ENCODE results near the gene KIF2B.
"Not testable (repeated sequence)": the region's sequence is repeated elsewhere in the genome, so short reads cannot be mapped to it uniquely, and the experiment has no call there.

KIF2B gene

GRCh38 chr17:53818271-53818670 lies 4.5 kb upstream of the KIF2B start:
- Histone ChIP-seq H3K27me3 (replicated peaks; ENCODE audit: control insufficient read depth, insufficient read depth, low read length) (no peaks in the 10 kb centered on the region), H3K4me3 (replicated peaks; ENCODE audit: low read depth, low read length) (no peak overlapping the region), H3K36me3 (ENCODE audit: control insufficient read depth, insufficient read depth, low read length) (no peaks in the 10 kb centered on the region)
- no peak for TF ChIP-seq CTCF (IDR thresholded peaks at IDR 0.05; ENCODE audit: insufficient read depth, low read length, poor library complexity, severe bottlenecking)
- DNase-seq (ENCODE audit: extremely low read depth, insufficient read length) = no peak

GRCh38 chr17:53818929-53819328 lies 3.8 kb upstream of the KIF2B start:
- Histone ChIP-seq H3K4me3 (replicated peaks; ENCODE audit: low read depth, low read length) (no peak overlapping the region), H3K36me3 (ENCODE audit: control insufficient read depth, insufficient read depth, low read length) (no peaks in the 10 kb centered on the region), H3K27me3 (replicated peaks; ENCODE audit: control insufficient read depth, insufficient read depth, low read length) (no peaks in the 10 kb centered on the region)
- TF ChIP-seq CTCF (IDR thresholded peaks at IDR 0.05; ENCODE audit: insufficient read depth, low read length, poor library complexity, severe bottlenecking) = no peak
- no peak for DNase-seq (ENCODE audit: extremely low read depth, insufficient read length)

GRCh38 chr17:53819956-53820355 lies 2.8 kb upstream of the KIF2B start:
- H3K36me3 ChIP-seq (ENCODE audit: control insufficient read depth, insufficient read depth, low read length) = no peaks in the 10 kb centered on the region
- H3K27me3 ChIP-seq (replicated peaks; ENCODE audit: control insufficient read depth, insufficient read depth, low read length) = no peaks in the 10 kb centered on the region
- DNase-seq (ENCODE audit: extremely low read depth, insufficient read length) = no peak
- no peak for TF ChIP-seq CTCF (IDR thresholded peaks at IDR 0.05; ENCODE audit: insufficient read depth, low read length, poor library complexity, severe bottlenecking)
- H3K4me3 ChIP-seq (replicated peaks; ENCODE audit: low read depth, low read length) = no peak overlapping the region

GRCh38 chr17:53823341-53824050 lies 769 bp downstream of the KIF2B start:
- Histone ChIP-seq H3K27me3 (replicated peaks; ENCODE audit: control insufficient read depth, insufficient read depth, low read length) (no peaks in the 10 kb centered on the region), H3K36me3 (ENCODE audit: control insufficient read depth, insufficient read depth, low read length) (no peaks in the 10 kb centered on the region), H3K4me3 (replicated peaks; ENCODE audit: low read depth, low read length) (no peak overlapping the region)
- TF ChIP-seq CTCF (IDR thresholded peaks at IDR 0.05; ENCODE audit: insufficient read depth, low read length, poor library complexity, severe bottlenecking) = no peak
- DNase-seq (ENCODE audit: extremely low read depth, insufficient read length) = no peak

GRCh38 chr17:53834771-53835170 lies 12.0 kb downstream of the KIF2B start:
- not testable (repeated sequence) for H3K4me3 ChIP-seq (replicated peaks; ENCODE audit: low read depth, low read length); DNase-seq (ENCODE audit: extremely low read depth, insufficient read length); H3K36me3 ChIP-seq (ENCODE audit: control insufficient read depth, insufficient read depth, low read length); H3K27me3 ChIP-seq (replicated peaks; ENCODE audit: control insufficient read depth, insufficient read depth, low read length)

GRCh38 chr17:53837131-53837530 lies 14.4 kb downstream of the KIF2B start:
- H3K36me3 ChIP-seq (ENCODE audit: control insufficient read depth, insufficient read depth, low read length) = no peaks in the 10 kb centered on the region
- DNase-seq (ENCODE audit: extremely low read depth, insufficient read length) = no peak
- TF ChIP-seq CTCF (IDR thresholded peaks at IDR 0.05; ENCODE audit: insufficient read depth, low read length, poor library complexity, severe bottlenecking) = no peak
- H3K4me3 ChIP-seq (replicated peaks; ENCODE audit: low read depth, low read length) = no peak overlapping the region
- no peaks in the 10 kb centered on the region for H3K27me3 ChIP-seq (replicated peaks; ENCODE audit: control insufficient read depth, insufficient read depth, low read length)
